ENCODE data around the gene DST.

Gene DST

DNA sequence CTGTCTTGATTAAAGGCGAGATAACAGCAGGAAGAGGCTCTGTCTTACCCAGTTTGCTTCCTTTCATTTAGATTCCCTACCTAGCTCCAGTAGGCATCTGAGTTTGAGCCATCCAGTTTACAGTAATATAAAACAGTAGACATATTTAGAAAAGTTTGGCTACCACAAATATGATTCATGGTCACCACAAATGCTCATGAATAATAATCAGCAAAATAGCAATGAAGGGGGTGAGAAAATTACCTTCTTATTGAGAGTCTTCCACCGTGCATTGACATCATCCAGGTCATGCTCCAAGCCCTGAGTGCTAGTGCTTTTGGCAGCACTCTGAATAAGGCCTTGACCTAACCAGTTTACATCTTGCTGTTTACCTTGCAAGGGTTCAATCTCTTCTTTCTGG lies 106.2 kb downstream of the DST start:
- DNase-seq (ENCODE audit: low read depth): no peak

DNA sequence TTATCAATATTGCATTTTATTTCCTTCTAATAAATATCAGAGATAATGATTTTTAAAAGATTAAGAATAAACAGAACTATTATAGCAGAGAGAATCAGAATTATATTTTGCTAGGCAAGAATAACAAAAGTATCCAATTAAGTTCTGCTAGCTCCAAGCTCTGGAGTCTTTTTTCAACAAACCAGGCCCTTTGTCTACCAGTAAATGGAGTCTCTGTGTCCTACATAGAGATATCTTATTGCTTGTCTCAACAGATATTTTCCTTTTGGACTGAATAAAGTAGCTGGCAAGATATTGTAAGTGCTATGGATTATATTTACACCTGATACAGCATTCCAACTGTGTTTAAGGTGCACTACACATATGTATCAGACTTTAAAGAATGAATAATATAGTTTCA lies 107.1 kb downstream of the DST start:
- no peak for DNase-seq (ENCODE audit: low read depth)

DNA sequence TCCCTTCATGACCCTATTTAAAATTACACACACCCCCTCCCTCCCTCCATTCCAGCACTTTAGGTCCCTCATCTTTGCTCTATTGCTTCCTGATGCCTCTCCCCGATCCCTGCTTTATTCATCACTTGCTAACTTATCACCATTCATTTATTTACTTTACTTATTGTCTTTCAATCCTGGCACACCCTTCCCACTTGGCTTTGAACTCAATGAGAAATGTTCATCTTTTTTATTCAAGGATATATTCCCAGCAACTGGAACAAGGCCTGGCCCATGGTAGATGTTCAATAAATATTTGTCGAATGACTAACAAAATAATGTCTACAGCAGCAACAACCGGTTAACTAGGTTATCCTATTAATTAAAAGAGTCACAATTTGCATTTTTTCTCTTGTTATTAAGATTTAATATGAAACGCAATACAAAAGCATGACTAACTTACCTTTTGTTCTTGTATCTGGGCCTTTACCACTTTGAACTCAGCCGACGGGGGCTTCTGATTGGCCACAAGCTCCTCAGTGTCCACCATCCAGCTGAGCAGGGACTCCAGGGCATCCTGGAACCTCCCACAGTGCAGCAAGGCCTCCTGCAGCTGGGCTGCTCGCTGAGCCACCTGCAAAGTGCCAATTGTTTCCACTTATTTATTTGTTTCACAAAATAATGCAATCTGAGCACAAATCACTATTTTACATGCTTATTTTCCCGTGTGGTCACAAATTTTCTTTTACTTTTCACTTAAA lies 107.8 kb downstream of the DST start:
- DNase-seq (ENCODE audit: low read depth): no peak

DNA sequence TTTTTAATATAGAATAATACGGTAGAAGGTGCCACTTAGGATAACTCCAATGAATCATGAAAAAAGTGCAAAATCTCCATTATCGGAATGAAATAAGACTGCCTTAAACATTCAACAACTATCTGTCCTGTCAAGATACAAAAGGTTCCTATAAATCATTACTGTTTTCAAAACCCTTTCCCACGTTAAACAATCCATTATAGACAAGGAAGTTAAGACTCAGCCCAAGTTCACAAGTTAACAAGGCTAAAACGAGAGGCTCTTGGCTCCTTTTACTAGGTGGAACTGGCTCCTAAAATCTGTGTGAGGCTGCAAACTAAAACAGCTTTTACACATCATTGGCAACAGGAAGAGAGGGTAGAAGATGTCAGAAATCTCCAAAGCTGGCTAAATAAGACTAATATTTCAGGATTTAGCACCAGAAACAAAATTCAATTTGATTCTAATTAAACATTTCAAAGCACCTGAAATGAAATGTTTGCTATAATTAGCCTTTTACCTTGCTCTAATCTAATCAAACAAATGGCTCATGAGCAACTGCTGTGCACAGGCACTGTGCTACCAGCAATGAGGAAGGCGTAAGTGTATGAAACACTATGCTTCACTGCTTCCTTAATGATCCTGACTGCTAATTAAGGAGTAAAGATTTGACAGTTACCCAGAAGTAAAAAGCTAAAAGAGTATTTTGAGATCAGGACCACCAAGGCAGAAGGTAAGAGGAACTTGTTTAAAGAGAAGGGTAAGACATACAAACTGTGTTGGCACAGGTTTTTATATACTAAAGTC lies 109.7 kb downstream of the DST start:
- no peak for DNase-seq (ENCODE audit: low read depth)

DNA sequence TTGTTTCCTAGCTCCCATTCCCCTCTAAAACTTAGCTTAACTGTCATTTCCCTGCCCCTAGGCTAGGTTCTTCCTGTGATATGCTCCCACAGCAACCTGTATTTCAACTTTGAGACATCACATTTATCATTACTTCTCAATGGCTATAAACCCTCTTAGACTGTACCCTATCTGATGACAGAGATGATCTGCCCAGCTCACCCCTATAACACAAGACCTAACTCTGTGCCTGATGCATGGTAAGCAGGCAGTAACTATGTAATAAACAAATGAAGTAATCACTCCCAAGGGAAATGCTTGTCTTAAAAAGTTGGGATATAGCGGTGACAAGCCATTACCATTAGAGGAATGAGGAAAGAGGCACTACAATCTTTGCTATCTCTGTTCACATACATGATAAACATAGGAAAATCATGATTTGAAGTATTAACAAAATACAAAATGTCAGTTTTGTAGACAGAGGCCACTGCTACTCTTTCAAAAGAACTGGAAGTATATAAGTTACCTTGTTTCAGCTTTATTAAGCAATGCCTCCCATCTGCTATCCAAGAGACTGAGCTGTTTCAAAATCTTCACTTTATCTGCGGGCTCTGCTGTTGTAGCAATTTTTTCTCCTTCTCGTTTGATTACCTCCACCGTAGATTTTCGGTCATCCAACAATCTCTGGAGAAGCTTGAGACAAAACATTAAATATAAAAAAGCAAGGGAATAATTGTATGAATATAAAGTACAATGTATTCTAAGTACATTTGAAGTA lies 110.7 kb downstream of the DST start:
- no peak for DNase-seq (ENCODE audit: low read depth)

DNA sequence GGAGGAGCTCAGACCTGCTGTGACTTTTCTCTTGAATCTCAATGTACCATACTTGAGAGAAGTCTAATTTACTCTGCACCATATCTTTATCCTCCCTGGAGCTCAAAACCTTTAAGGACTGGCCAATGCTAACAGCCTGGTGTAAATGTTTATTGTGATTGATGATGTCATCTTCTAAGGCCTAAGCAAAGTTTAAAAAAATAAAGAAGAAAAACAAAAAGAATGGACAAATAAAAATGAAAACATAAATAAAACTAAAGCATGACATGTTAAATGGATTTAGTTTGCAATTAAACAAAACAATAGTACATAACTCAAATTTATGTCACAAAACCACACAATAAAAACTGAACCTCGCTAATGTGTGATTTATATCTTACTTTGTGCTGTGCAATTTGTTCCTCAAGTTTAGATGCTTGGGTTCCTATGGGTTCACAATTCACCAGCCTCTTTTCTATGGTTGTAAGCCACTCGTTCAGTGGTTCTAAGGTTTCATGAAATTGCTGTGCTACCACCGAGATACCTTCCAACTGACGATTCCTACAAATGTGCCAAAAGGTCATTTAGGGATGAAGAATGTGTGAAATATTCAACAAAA lies 113.0 kb downstream of the DST start:
- no peak for DNase-seq (ENCODE audit: low read depth)

DNA sequence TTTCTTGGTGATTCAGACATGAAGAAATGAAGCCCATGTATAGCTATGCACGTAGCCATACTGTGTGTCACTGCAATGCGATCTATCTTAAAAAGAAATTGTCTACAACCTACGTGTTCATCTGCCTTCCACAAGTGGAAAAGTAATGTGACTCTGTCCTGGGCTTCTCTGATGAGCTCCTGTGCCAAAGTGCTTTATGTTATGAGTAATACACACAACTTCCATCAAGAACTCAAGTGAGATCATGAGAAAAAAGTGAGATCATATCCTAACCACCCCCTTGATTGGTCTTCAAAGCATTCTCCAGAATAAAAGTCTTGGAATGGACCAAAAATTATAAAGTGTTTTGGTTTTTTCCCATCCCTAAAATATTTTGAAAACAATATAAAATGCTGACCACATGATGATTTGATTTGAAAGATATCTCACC lies 114.3 kb downstream of the DST start:
- DNase-seq (ENCODE audit: low read depth): no peak

DNA sequence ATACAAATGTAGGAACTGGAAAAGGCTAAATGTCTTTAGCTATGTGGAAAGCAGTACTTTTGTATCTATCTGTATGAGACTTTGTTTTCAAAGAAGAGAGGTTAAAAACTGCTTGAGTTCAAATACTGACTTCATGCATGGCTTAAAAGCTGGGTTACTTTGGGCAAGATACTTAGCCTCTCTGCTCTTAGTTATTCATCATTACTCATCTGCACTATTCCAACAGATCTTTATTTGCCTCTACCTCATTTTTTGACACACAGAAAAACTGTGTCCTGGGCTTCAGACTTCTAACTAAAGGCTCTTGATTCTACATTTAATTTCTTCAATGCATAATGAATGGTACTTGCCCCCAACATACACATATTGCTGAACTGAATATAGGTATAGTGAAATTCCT lies 114.8 kb downstream of the DST start:
- no peak for DNase-seq (ENCODE audit: low read depth)

DNA sequence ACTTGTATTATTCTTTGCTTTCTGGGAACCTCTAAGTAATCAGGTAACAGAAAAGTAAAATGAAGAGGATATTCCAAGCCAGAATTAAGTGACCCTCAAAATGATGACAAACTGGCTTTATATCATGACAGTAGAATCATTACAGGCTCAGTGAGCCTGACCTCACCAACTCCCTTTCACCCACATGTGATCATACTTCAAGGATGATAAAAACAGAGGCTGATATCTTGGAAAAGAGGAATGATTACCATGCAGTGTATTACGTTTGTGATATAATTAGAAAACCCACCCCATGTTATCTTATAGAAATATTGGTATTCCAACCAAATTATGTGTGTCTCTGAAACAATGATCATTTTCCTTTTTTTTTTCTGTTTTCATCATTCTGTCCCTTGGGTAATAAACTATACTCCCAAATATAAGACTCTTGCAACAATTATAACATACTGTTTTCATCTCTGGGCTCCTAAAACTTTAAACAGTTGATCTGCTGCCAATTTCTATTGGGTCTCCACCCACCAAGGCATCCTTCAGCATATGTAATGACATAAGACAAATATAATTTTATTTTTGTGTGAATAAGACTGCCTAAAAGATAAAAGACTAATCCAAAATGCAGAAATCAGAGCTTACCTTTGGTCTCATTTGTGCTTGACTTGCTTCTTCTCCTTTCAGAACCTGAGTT lies 115.7 kb downstream of the DST start:
- DNase-seq (ENCODE audit: low read depth): no peak

DNA sequence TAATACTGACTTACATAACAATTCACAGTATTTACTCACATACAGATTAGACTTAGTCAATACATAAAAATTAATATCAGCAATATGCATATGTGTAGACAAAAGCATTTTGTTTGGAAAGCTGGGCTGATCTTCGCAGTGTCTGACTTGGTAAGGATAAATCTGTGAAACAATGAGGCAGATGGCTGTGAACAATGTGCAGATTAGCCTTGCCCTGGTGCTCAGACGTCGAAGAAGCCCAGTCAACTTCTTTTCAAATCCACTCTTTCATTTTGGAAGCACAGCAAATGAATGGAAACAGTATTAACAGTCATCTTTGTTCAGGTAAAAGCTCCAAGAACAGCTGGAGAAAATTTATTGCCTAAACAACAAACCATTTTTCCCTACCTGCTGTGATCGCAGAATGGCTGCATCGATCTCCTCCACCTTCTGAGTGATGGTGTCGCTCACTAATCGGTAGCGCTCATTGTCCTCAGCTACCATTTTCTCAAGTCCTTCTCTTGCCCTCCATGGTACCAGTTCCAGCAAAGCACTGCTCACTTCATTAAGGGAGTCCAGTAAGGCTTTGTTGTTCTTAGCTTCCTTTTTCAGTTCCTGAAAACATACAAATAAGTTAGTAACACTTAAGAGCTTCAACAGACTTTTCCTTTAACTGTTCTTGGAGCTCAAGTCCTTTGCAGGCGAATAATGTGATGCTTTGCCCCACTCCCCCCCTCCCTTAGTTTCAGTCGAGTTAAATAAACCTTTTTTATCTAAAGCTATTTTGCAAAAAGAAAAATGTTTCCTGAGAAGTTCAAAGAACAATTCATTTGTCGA lies 116.5 kb downstream of the DST start:
- no peak for DNase-seq (ENCODE audit: low read depth)

DNA sequence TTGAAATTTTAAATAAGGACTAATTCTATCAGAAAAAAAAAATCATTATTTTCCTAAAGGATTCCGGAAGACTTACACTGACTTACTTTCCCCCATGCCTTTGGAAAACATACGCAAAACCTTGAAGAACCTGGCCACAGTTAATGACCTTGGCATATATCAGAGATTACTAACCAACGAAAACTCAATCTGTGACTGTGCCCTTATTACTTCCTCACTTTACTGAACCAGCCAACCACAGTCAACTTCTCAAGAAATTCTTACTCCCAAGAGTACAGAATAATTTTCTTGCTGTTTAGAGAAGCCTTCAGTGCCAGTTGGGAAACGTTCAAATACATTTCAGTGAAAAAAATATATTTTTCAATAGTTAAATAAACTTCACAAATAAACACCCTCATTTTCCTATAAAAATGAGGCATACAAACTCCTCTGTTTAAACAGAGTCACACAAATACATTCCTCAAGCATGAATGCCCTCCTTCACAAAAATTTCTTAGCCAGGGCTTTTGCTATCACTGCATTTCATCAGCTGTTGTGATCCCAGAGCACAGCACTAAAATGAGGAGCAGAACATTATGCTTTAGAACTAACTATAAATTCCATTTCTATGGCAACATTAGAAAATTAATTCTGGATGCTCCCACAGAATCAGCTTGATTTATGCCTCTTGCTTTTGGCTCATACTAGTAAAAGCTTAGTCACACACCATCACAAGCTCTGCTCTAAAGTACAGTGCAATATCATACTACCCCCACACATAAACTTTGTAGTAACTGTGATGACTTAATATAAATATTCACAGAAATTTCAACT lies 117.6 kb downstream of the DST start:
- no peak for DNase-seq (ENCODE audit: low read depth)

DNA sequence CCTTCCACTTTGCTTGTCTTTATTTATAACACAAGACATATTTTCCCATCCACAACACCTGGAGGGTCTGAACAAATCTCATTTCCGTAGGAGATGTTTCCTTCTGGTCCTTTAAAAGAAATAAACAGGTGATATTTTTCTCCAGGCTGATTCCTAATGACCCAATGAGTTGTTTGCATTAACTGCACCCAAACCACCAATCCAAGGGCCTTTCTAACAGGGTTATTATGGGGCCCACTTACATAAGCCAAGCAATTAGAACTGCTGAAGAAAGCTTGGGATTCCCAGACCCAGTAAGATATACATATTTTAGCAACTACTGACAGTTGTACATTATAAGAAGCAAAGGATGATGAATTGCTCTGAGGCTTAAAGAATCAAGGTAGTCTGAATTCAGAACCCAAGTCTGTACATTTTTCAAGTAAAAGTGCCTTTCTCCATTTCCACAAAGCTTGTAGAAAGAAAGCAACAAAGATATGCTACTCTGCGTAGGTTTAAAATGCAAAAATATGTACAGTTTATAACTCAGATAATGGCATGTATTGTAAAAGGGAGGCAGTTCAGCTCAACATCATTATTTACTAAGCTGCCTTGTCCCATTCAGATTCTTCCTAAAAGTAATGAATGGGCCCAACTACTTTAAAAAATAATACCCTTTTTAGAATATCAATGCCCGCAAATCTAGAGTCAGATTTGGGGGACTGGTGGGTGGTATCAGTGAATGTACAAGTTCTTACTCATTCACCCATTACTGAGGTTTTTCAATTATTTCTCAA lies 120.0 kb downstream of the DST start:
- no peak for DNase-seq (ENCODE audit: low read depth)

DNA sequence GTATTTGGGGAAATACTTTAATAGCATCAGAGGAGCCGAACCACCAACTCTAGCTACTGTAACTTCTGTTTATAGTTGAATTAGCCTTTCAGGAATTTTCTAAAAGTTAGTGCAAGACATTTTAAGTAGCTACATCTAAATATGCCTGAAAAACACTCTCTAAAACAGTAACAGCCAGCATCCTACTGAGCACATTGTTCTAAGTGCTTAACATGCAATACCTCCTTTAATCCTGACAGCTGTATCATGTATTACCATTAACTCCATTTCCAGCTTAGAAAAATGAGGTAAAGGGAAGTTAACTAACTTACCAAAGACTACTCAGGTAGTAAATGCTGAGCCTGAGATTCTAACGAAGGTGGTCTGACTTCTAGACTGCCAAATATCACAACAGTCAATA lies 120.7 kb downstream of the DST start:
- DNase-seq (ENCODE audit: low read depth): no peak

DNA sequence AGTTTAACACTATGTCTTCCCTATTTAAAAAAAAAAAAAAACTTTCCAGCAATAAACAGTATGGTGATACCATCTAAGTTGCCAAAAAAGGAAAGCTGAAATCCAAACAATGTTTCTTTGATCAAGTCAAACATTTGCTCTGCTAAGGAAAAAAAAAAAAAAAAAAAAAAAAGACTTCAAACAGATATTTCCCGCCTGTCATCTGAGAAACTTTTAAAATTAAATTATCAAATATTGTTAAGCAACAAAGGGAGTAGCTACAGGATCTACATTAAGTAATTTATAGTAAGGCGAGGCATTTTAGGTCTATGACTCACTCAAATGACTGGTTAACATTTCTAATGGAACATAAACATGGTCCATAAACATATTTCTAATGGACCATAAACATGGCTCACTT lies 121.2 kb downstream of the DST start:
- DNase-seq (ENCODE audit: low read depth): no peak

DNA sequence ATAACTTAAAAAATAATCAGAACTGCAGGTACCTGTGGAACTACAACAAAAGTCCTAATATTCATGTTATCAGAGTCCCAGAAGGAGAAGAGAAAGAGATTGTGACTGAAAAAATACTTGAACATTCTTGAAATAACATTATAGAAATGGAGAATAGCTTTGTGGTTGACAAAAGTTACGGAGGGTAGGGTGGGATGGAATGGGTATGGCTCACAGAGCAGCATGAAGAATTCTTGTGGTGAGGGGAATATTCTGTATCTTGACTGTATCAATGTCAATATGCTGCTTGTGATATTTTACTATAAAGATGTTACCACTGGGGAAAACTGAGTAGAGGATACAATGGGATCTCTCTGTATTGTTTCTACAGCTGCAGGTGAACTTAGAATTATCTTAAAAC lies 122.5 kb downstream of the DST start:
- no peak for DNase-seq (ENCODE audit: low read depth)

DNA sequence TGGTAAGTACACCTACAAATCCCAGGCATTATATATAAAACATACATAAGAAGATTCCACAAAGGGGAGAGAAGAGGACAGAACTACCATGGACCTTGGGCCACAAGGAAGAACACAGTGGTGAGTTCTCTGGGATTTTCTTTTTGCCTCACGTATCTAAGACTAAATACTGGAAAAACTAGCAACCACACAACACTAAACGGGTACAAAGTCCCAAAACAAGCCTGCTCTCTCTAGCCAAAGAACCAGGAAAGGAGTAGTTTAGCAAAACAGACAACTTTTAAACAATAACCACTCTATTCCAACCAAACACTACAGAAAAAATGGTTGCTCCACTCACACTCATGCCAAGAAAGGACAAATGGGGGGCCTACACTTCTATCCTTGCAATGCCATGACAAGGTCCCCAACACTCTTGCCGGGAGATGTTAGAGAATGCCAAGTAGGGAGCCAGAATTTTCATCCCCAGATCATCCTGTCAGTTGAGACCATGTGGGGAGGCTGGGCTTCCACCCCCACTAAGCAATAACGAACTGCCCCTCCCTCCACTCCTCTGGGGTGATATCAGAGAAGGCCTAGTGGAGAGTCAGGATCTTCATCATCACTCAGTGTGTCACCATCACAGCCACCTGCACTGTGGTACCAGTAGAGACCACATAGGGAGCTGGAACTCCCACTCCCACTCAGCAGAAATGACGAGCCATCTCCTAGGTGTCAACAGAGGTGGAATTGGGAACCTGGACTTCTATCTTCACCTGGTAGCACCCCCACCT lies 123.5 kb downstream of the DST start:
- DNase-seq (ENCODE audit: low read depth): no peak

DNA sequence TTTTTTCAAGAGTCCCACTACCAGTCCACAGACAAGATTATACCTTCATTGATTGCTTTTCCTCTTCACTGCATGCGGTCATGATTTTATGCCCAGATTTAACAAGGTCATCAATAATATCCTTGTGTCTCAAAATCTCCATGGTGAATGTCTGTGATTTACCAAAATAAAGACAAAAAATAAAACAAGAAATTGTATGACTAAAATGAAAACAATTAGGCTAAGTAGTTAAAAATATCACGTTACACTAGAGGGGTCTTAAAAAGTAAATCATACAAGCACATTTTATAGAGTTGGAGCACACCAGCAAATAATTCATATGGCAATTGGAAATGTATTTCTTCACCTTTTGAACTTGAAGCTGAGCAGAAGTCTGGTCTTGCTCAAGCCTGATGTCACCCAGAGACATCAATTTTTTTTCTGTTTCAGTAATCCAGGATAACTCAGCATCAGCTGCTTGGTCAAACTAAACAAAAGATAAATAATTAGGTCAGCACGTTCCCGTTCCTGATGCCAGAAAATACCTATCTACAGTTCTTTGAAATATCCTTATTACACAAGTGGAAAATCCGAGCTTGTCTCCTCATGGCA lies 125.4 kb downstream of the DST start:
- DNase-seq (ENCODE audit: low read depth): no peak

DNA sequence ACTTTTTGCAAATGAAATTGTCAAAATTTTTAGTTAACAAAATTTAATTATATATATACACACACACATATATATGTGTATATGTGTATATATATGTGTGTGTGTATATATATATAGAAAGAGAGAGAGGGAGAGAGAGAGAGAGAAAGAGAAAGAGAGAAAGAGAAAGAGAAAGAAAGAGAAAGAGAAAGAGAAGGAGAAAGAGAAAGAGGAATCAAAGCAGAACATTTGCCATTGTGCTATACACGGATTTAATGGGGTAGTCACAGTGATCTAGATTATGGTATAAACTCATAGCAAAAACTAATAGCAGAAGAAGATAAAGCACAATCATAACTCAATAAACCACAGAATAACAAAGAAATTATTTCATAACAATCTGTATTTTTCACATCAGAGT lies 126.7 kb downstream of the DST start:
- DNase-seq (ENCODE audit: low read depth): no peak

All from activated T-cell treated with anti-CD3 and anti-CD28 coated beads for 1 hour (primary cell).